Superior temporal gyrus (tissue), 1 donor: Measurements from ENCODE around the gene UBQLN4.

Experiments used
- DNase-seq: peaks from one replicate; pipeline ENCODE4 v3.0.0-alpha.2; 2016; ENCODE audit errors: extremely low spot score

The UBQLN4 gene

DNA sequence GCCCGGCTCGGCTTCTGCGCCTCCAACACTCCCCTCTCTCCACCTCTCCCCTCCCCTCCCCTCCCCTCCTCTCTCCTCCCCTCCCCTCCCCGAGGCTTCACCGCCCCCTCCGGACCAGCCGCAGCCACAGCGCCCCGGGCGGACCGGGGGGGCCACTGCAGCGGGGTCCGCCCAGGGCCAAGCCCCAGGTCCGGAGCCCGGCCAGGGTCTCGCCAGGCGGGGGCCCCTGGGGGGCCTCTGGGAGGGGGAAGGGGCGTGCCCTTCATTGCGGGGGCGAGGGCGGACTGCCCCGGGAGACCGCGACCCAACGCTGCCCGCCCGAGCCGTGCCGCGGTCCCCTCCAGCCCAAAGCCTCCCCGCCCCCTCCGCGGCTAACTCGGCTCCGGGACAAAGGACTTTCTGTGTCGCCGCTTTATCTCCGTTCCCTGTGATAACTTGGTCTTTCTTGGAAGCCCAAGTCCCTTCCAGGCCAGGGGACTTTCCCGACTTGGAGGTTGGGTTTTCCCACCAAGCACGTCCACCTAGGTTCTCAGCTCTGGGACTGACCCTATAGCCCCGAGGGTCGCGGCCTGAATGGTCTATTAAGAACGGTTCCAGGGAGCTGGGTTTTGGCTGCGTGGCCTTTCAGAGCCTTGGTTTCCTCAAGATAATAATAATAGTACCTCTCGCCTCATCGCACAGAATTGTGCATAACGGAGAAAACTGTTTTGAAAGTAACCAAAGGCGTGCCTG lies at the start of gene UBQLN4:
Gene UBQLN4, minus strand, starts transcription at position 31 of the 732 bp plus-strand sequence. CDS start 97 bp downstream, outside the sequence.
- peak; percentile 75 for DNase-seq

DNA sequence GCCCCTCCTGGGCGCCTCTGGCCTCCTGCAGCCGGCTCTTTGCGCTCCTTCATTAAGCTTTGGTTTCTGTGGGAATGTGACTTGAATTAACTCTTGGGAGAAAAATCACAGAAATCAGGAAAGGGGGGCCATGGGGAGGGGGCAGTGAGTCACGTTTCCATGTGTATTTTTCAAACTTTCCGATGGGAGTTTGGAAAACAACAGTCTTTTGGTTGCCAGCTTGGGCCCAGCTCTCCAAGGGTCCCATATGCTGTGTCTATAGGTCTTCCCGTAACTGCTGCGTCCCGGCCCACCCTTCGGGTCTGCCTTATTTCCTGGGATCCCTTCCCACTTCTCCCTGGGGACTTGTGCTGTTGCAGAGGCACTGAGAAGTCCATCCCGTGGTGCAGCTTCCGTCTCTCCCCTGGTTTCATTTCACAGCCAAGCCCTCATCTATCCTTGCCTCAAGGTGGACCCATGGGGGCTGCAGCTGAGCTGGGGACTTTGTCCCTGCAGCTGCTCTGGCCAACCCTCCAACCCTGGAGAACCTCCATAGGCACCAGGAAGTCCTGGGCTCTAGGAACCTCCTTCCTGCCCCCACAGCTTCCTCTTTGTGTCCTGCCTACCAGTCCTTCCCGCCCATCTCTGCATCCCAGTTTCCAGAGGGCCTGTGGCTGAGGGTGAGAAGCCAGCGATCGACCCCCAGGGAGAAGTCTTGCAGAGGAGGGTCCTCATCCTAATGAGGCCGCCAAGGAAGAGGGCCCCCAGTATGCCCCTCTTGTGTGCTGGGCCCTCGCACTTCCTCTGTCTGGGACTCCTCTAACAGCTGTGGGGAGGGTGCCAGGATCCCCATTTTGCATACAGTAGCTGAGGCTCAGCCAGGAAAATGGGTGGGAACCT lies 49.3 kb upstream of the UBQLN4 start:
- no peak for DNase-seq

DNA sequence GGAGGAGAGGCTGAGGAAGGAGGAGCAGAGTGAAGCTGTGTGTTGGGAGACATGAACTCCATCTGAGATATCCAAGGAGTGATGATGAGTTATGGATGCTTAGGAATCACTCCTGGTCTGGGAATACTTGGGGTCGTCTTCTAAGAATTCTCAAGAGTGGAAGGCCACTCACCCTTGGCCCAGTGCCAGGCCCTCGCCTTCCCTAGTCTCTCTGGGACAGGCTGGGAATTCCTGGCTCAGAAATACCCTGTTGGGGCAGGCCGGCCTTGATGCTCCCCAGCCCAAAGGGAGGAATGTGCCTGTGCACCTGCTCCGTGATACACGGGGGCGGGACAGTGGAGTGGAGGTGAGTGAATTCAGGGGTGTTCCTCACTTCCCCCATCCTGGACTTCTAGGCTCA lies 48.3 kb upstream of the UBQLN4 start:
- DNase-seq, result no peak

DNA sequence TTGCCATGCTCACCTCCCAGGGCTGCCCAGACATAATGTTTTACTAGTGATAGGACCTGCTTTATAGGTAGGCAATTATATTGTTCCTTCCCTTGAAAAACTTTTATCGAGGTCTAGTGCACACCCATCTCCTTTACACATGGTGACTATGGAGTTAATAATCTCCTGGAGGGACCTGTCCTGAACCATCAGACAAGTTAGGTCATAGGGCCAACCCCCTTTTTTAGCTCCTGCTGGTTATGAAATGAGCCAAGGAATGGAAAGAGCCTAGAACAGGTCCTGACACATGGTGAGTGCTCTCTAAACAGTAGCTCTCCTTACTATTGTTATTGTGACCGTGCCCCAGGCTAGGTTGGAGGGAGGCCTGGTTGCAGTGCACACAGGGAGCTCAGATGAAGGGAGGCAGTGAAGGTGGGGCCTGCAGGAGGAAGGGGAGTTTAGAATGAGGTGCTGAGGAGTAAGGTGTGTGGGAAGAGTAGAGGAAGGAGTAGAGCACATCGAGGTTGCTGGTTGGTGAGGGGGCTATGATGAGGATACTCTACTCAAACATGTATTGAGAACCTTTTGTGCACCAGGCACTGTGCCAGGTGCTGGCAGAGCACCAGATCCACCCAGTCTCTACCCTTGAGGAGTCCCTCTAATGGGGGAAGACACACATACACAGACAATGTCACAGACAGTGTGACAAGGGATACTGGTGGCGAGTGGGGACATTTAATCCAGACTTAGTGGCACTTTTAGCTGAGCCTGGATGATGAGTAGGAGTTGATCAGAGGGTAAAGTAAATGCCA lies 46.8 kb upstream of the UBQLN4 start:
- no peak for DNase-seq

DNA sequence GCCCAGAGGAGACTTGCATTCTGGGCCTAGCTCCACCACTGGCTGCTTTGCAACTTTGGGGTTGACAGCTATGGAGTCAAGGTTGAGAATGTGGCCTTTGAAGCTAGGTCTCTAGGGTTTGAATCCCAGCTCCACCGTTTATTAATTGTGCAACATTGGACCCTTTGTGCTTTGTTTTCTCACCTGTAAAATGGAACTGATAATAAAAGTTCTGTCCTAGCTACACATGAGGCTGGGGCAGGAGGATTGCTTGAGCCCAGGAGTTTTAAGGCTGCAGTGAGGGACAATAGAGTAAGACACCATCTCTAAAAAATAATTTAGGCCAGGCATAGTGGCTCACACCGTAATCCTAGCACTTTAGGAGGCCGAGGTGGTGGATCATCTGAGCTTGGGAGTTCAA lies 45.7 kb upstream of the UBQLN4 start:
- DNase-seq, result no peak

DNA sequence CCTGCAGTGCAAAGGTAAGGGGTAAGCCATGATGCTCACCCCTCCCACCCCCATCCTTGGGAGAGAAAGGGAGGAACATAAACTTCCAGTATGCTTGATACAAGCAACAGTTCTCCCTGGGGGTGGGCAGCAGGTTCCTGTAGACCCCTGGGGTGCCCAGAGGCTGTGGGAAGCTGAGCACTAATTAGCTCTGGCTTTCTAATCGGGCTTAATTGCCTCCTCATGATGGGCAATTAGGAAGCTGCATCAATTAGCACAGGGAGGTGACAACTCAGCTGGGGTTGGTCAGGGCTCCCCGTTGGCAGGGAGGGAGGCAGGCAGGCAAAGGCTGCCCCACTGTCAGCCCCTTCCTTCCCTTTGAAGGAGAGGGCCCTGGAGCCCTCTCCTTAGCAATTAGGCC lies 45.2 kb upstream of the UBQLN4 start:
- no peak for DNase-seq

DNA sequence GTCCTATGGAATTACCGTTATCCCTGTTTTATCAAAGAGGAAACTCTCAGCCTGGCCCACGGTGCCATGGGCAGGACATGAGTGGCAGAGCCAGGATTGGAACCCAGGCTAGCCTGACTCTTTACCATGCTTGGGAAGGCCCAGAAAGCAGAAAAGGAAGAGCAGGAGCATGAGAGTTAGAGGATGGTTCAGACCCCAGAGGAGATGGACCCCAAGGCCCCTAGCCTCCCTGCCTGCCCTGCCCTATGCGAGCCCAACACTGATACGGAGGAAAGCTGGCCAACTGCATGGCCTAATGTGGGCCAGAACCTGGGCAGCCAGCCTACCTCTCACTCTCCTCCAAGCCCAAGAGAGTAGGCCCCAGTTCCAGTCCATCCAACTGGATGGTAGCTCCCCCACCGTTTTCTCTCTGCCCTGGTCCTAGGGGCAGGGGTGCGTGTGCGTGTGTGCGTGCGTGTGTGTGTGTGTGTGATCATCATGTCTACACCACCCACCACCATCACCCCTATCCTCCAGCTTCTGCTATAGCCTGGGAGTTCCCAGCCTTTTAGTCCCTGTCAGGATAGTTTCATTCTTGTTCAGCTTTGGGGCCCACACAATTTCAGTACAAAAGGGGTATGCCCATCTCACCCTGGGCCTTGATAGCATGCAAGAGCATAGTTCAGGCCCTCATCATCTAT lies 44.0 kb upstream of the UBQLN4 start:
- no peak for DNase-seq

DNA sequence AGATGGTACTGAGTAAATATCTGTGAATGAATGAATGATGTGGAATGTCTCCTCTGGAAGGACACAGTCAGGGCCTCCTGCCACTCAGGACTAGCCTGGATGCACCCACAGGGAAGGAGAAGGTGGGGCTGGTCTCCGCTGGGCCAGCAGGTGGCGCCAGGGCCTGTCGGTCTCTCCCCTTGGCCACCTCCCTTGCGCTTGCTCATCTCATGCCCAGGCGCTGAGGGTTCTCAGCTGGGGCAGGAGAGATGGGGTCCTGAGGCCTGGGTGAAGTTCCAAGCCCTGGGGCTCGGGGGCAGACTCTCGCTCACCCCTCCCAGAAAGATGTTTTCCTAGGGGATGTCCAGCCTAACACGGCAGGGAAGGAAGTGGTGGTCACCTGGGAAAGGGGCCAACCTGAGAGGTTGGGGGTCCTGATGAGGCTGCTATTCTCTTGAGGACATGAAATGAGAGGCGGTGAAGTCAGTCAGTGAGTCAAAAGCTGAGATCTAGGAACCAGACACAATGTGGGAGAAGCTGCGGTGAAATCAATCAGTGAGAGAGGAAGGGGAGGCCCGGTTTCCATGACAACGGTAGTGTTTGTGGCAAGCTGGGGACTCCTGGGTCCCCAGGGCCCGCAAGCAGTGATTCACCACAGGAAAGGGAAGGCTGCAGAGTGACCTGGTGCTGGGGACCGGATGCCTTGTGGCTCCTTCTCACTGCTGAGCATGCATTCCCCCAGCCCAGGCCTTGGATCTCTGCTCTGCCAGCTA lies 43.2 kb upstream of the UBQLN4 start:
- DNase-seq, result peak; percentile 92

DNA sequence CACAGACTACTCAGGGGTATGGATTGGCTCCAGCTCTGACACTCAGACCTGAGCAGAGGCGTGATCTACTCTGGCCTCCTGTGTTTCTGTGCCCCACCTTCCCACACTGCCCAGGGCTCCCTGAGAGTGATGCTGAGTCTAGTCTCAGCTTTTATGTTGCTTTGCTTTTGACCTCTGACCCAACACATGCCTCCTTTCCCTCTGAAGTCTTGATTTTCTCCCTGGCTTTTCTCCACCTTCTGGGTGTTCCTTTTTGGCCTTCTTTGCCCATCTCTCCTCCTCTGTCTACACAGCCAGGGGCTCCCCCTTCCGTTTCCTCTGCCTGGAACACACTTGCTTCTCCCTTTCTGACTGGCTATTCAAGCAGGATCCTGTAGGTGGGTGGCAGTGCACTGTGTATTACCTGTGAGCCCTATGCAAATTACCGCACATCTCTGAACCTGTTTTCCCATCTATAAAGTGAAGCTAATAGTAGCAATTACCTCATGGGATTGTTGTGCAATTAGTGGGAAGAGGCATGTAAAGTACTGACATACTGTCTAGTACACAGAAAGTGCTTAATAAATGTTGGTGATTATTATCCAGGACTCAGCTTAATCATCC lies 42.4 kb upstream of the UBQLN4 start:
- DNase-seq, result no peak

DNA sequence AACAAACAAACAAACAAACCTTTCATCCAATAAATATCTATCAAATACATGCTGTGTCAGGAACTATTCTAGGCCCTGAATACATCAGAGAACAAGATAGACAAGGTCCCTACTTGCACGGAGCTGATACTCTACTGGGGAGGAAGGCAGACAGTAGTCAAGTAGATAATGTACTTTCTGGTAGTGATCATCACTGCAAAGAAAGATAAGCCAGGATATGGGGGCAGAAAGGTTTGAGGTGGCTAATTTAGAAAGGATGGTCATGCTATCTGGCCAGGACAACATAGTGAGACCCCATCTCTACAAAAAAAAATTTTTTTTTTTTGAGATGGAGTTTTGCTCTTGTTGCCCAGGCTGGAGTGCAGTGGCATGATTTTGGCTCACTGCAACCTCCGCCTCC lies 38.0 kb upstream of the UBQLN4 start:
- DNase-seq, result no peak

DNA sequence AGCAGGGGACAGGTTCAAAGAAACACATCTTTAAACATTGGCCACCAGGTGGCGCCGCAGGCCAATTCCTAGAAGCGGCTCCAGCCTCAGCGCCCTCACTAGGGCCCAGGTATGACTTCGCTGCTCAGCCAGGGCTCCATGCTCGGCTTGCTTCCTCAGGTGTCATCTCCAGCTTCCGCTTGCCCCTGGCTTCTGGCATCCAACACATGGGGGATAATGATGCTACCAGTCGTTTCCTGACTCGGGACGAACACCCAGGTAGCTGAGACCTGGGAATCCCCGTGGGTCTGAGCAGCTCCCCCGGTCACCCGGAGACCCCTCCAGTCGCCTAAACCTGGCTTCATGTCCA lies 37.2 kb upstream of the UBQLN4 start:
- DNase-seq, result peak; percentile 92

DNA sequence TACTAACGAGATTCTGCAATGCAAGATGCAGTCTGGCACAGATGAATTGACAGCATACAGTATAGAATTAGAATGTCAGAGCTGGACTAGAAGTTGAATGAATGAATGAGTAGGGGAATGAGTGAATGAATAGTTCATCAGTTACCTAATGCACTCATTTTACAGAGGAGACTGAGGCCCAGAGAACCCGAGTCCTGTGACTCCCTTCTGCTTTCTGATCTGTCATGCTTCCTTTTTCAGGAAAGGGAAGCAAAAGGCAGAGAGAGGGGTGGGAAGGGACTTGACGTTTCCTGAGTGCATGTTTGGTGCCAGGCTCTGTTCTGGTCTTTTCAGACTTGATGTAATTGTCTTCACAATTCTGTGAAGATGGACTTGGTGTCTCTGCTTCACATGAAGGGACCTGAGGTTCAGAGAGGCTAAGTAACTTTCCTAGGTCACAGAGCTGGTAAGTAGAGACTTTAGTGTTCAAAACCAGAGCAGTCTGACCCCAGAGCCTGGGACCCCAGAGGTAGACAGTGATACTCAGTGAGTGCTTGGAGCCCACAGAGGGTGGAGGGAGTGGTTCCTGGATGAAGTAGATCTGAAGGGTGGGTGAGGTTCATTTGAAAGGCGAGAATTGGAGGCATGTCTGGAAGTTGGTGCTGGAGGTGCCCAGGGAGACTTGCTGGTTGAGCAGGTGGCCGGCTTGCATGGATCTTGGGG lies 36.7 kb upstream of the UBQLN4 start:
- DNase-seq, result no peak

DNA sequence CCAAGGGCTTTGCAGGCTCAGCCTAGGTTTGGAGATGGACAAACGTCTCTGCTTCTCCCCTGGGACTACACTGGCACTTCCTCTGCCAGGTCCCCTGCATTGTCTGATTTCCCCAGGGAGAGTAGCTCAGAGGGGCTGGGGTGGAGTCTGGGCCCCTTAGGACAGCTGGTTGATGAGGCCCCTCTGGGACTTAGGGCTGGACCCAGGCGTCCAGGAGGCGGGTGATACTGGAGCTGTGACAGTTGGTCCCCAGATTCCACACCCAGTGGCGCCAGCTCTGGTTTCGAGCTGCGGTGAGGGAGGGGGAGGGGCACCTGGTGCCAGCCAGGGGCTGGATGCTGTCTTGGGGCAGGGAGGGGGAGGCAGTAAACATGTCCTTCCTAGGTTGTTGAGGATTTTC lies 36.1 kb upstream of the UBQLN4 start:
- DNase-seq, result no peak

DNA sequence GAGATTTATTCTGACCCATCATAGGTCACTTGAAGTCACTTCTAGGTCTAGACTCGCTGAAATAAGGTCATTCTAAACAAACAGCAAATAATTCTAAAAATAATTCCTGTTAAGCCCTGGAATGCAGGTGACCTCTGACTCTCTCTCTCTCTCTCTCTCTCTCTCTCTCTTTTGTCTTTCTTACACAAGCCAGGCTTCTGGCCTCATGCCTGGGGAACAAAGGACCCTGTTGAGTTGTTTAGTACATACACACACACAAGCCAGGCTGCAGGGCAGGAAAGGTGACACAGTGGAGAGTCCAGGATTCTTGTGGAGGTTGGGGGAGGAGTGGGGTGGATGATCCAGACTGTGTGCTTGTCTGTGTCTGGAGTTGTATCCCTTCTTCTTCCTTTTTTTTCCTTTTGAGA lies 32.7 kb upstream of the UBQLN4 start:
- no peak for DNase-seq

DNA sequence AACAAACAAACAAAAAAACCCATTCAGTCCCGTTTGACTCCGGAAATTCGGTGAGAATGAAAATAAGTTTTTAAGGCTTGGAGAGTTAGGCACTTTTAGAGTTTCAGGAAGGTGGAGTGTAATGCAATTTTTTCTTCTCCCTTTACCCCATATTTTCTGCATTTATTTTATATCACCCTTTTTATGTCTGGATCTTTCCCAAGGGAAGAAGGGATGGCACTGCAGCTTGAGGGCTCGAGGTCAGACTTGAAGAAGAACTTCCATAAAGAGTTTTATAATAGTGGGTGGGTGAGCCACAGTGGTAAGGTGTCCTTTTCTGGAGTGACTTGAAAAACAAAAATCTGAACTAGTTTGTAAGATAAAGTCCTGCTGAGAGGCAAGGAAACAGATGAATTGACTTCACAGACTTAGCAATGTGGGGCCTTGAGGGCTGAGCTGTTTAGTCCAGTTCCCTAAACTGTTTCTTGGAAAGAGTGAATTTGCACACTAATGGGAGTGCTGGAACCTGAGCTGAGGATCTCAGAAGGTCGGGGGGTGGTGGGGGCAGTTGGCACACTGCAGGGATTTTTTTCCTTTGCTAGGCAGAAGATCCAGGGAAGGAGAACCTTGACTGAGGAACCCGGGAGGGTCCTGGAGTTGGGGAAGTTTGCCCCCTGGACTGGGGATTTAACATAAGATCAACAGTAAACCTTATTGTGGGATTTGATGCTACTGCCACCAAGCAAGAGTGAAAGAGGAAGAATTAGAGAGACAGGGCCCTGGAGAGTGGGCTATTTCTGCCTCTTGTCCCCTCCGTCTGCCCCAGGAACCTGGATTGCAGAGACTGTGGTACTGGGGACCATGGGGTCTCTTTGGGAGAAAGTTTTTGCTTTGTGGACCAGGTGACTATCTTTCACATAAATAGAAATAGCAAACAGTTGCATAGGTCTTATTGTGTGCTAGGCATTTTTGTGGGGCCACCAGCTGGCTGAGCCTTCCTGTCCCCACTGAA lies 30.5 kb upstream of the UBQLN4 start:
- no peak for DNase-seq

DNA sequence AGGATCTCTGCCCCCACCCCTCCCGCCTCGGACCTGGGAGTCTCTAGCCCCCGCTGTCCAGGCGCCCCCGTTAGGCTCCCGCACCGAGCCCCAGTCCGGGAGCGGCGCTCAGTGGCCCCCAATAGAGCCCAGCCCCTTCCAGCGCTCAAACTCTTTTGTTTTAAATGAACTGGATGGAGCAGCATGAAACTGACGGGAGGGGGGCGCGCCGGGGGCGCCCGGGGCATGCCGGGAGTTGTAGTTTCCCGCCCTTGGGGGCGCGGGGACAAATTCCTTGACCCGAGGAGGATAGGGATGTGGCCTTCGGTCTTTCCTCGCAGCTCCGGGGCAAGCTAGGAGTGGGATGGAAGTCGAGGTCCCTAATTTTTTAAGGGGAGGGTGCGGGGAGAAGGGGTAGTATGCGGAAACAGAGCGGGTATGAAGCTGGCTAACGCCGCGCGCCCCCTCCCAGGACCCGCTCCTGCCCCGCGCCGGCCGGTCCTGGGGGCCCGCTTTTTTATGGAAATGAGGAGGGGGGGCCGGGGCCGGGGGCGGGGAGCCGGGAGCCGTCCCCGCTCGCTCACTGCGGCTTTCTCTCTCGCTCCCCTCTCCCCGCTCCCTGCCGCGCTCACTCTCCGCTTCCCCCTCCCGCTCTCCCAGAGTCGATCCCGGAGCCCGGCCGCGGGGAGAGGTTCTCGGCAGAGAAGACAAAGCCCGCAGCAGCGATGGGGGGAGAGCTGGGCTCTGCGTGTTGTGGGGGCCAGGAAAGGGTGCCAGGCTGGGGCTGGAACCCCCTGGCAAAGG lies 28.9 kb upstream of the UBQLN4 start, which contains the start of gene MEX3A:
Gene MEX3A, minus strand, starts transcription at position 157 of the 783 bp plus-strand sequence. CDS start 467 bp downstream, outside the sequence.
- DNase-seq, result peak; percentile 71

DNA sequence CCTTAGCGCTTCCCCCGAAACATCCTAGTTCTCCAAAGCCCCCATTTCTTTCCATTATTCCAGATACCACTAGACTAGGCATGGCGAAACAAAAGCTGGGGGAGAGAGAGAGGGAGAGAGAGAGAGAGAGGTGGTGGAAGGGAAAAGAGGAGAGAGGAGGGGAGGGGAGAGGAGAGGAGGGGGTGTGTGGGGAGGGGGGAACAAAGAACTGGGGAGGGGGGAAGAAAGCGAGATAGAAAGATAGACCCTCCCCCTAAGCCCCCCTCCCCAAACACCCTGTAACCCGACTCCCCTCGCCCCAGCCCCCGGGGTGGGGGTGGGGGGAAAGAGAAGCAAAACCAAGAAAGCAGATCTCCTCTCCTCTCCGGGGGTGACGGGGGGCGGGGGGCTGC lies 28.3 kb upstream of the UBQLN4 start:
- DNase-seq, result no peak
